SK-N-SH treated with all-trans-retinoic acid at 6 μM for 48 hours (cell line): ENCODE data around the gene SLC35F6.

ENCODE experiments used
- BACH2 ChIP-seq: fragments of 250-450 bp; sonication (Bioruptor Pico); IDR thresholded peaks from 2 replicates; pipeline ENCODE4 v1.9.0; 2021; ENCODE audit warnings: mild to moderate bottlenecking, borderline replicate concordance
- ESRRG ChIP-seq: fragments of 250-450 bp; sonication (Bioruptor Pico); IDR thresholded peaks from 2 replicates; pipeline ENCODE4 v1.6.1; 2021; ENCODE audit warnings: mild to moderate bottlenecking
- GLIS3 ChIP-seq: fragments of 250-450 bp; sonication (Bioruptor Pico); IDR thresholded peaks from 2 replicates; pipeline ENCODE4 v1.5.0; 2020; ENCODE audit warnings: mild to moderate bottlenecking, moderate library complexity
- RARB ChIP-seq: fragments of 250-450 bp; sonication (Bioruptor Pico); IDR thresholded peaks from 2 replicates; pipeline ENCODE4 v1.8.0; 2021; ENCODE audit warnings: mild to moderate bottlenecking, moderate library complexity
- SNAI2 ChIP-seq: fragments of 250-450 bp; sonication (Bioruptor Pico); IDR thresholded peaks from 2 replicates; pipeline ENCODE4 v1.5.0; 2020; ENCODE audit warnings: mild to moderate bottlenecking, moderate library complexity
- ZC3H10 ChIP-seq: fragments of 250-450 bp; sonication (Bioruptor Pico); IDR thresholded peaks from 2 replicates; pipeline ENCODE4 v1.5.1; 2021; ENCODE audit warnings: mild to moderate bottlenecking, moderate library complexity
- ZNF565 ChIP-seq: fragments of 450-650 bp; formaldehyde crosslinking; conservative IDR thresholded peaks from 2 replicates; pipeline ENCODE4 v1.5.0; 2020; ENCODE audit warnings: low read depth, mild to moderate bottlenecking, moderate library complexity

GRCh38 chr2:26792720-26793119, 28.6 kb downstream of the SLC35F6 start:
- no peak for TF ChIP-seq ZC3H10 (CRISPR knock-in tag)
- TF ChIP-seq RARB (CRISPR knock-in tag): no peak
- no peak for TF ChIP-seq GLIS3 (CRISPR knock-in tag)
- TF ChIP-seq ESRRG (CRISPR knock-in tag): no peak
- no peak for TF ChIP-seq SNAI2 (CRISPR knock-in tag)
- TF ChIP-seq BACH2 (CRISPR knock-in tag): no peak
- TF ChIP-seq ZNF565 (CRISPR knock-in tag): no peak
